Activated naive CD4-positive, alpha-beta T cell treated with Interleukin-2 at 50 U/mL for 16 hours (primary cell): ENCODE data around the gene MTR.
A peak's percentile ranks its signal among the peaks of the same experiment; 100 is the strongest.
"Not testable (repeated sequence)": the region's sequence is repeated elsewhere in the genome, so short reads cannot be mapped to it uniquely, and the experiment has no call there.

Source experiments
- DNase-seq: peaks from one replicate; pipeline ENCODE4 v3.0.0-alpha.2; 2020

Gene MTR

GRCh38 chr1:236868625-236869467, 73.8 kb downstream of the MTR start:
- DNase-seq = peak; percentile 42

- no peak for DNase-seq
Measured at GRCh38 chr1:236869911-236870310, 74.8 kb downstream of the MTR start.

- DNase-seq = no peak
Measured at GRCh38 chr1:236870721-236871120, 75.6 kb downstream of the MTR start.

GRCh38 chr1:236872075-236872666, 77.1 kb downstream of the MTR start:
- DNase-seq = no peak

GRCh38 chr1:236875975-236876374, 80.9 kb downstream of the MTR start:
- no peak for DNase-seq

GRCh38 chr1:236877661-236878060, 82.6 kb downstream of the MTR start:
- DNase-seq = no peak

- DNase-seq = no peak
Measured at GRCh38 chr1:236880209-236880608, 85.1 kb downstream of the MTR start.

- no peak for DNase-seq
Measured at GRCh38 chr1:236882678-236883077, 87.6 kb downstream of the MTR start.

GRCh38 chr1:236886199-236886598, 91.1 kb downstream of the MTR start:
- DNase-seq = no peak

- DNase-seq = no peak
Measured at GRCh38 chr1:236887081-236887480, 92.0 kb downstream of the MTR start.

- no peak for DNase-seq
Measured at GRCh38 chr1:236888126-236888525, 93.0 kb downstream of the MTR start.

GRCh38 chr1:236888903-236889302, 93.8 kb downstream of the MTR start:
- DNase-seq = no peak

GRCh38 chr1:236890152-236891056, 95.3 kb downstream of the MTR start:
- no peak for DNase-seq

GRCh38 chr1:236893626-236894545, 98.8 kb downstream of the MTR start:
- DNase-seq = no peak

- DNase-seq = no peak
Measured at GRCh38 chr1:236895665-236896387, 100.7 kb downstream of the MTR start.

- DNase-seq = no peak
Measured at GRCh38 chr1:236896716-236897115, 101.6 kb downstream of the MTR start.

- DNase-seq = no peak
Measured at GRCh38 chr1:236904892-236905741, 110.0 kb downstream of the MTR start.

- no peak for DNase-seq
Measured at GRCh38 chr1:236907205-236907604, 112.1 kb downstream of the MTR start.

GRCh38 chr1:236908669-236909068, 113.6 kb downstream of the MTR start:
- DNase-seq = no peak

- not testable (repeated sequence) for DNase-seq
Measured at GRCh38 chr1:236911047-236911446, 116.0 kb downstream of the MTR start.
